Muscle layer of duodenum (tissue), 2 donors: ENCODE measurements around the gene TBC1D9.

Source experiments
- H3K27ac ChIP-seq: one replicate; pipeline ENCODE4 v1.7.0; 2013; ENCODE audit warnings: mild to moderate bottlenecking, low read length
- H3K27me3 ChIP-seq: one replicate; pipeline ENCODE4 v1.7.0; 2013; ENCODE audit warnings: low read depth, mild to moderate bottlenecking, control low read depth, low read length
- H3K36me3 ChIP-seq, 2 donors: one replicate each; pipeline ENCODE4 v1.7.0; 2013; ENCODE audit warnings: low read length in 2 of 2, control low read depth in 1 of 2, mild to moderate bottlenecking in 1 of 2; ENCODE audit not compliant: insufficient read depth in 2 of 2, control insufficient read depth in 1 of 2
- H3K4me1 ChIP-seq, 2 donors: one replicate each; pipeline ENCODE4 v1.7.0; 2013; ENCODE audit warnings: low read length in 2 of 2, mild to moderate bottlenecking in 2 of 2, control low read depth in 1 of 2, moderate library complexity in 1 of 2; ENCODE audit not compliant: insufficient read depth in 2 of 2, control insufficient read depth in 1 of 2
- H3K4me3 ChIP-seq, 2 donors: one replicate each; pipeline ENCODE4 v1.7.0; 2013; ENCODE audit warnings: low read length in 2 of 2, low read depth in 1 of 2, mild to moderate bottlenecking in 1 of 2
- H3K9me3 ChIP-seq, 2 donors: one replicate each; pipeline ENCODE4 v1.7.0; 2013; ENCODE audit warnings: low read length in 2 of 2, control low read depth in 1 of 2, mild to moderate bottlenecking in 1 of 2; ENCODE audit not compliant: control insufficient read depth in 1 of 2
- donor health status: healthy.

Gene TBC1D9

GRCh38 chr4:140719686-140720085 is 36.5 kb downstream of the TBC1D9 start:
- peak overlapping the region; percentile 3 for H3K27ac ChIP-seq
- H3K27me3 ChIP-seq, result no peaks in the 10 kb centered on the region

GRCh38 chr4:140719022-140719421 is 37.2 kb downstream of the TBC1D9 start:
- Histone ChIP-seq H3K27me3 (no peaks in the 10 kb centered on the region), H3K36me3 (no peaks in the 10 kb centered on the region), H3K4me3 (no peak overlapping the region), H3K9me3 (no peaks in the 10 kb centered on the region), H3K4me1 (peaks cover 5 to 19% of the 10 kb centered on the region in 2 donors), H3K27ac (no peak overlapping the region)

More at GRCh38 chr4:140719686-140720085, 36.5 kb downstream of the TBC1D9 start:
- Histone ChIP-seq H3K4me3 (no peak overlapping the region), H3K36me3 (no peaks in the 10 kb centered on the region), H3K9me3 (no peaks in the 10 kb centered on the region), H3K4me1 (peaks cover 5 to 19% of the 10 kb centered on the region in 2 donors)

GRCh38 chr4:140718241-140718952 is 37.8 kb downstream of the TBC1D9 start:
- Histone ChIP-seq H3K9me3 (no peaks in the 10 kb centered on the region), H3K4me1 (peaks cover 5 to 19% of the 10 kb centered on the region in 2 donors), H3K27ac (no peak overlapping the region), H3K36me3 (no peaks in the 10 kb centered on the region), H3K27me3 (no peaks in the 10 kb centered on the region), H3K4me3 (no peak overlapping the region)

GRCh38 chr4:140717313-140717712 is 38.9 kb downstream of the TBC1D9 start:
- no peak overlapping the region for H3K4me3 ChIP-seq
- no peak overlapping the region for H3K27ac ChIP-seq
- no peaks in the 10 kb centered on the region for H3K27me3 ChIP-seq
- H3K9me3 ChIP-seq, result no peaks in the 10 kb centered on the region
- H3K4me1 ChIP-seq, result peaks cover 5 to 19% of the 10 kb centered on the region in 2 donors
- H3K36me3 ChIP-seq, result no peaks in the 10 kb centered on the region

- Histone ChIP-seq H3K27ac (no peak overlapping the region), H3K4me3 (no peak overlapping the region), H3K9me3 (no peaks in the 10 kb centered on the region), H3K36me3 (no peaks in the 10 kb centered on the region), H3K4me1 (peaks cover 5 to 14% of the 10 kb centered on the region in 2 donors), H3K27me3 (no peaks in the 10 kb centered on the region)
Observed at GRCh38 chr4:140715119-140715518, 41.1 kb downstream of the TBC1D9 start.

GRCh38 chr4:140711910-140712309 is 44.3 kb downstream of the TBC1D9 start:
- H3K4me1 ChIP-seq, result peaks cover 0 to 4% of the 10 kb centered on the region in 2 donors

GRCh38 chr4:140710908-140711622 is 45.1 kb downstream of the TBC1D9 start:
- no peak overlapping the region for H3K4me3 ChIP-seq
- no peaks in the 10 kb centered on the region for H3K36me3 ChIP-seq
- H3K9me3 ChIP-seq, result no peaks in the 10 kb centered on the region
- H3K4me1 ChIP-seq, result no peaks in the 10 kb centered on the region
- no peak overlapping the region for H3K27ac ChIP-seq
- H3K27me3 ChIP-seq, result no peaks in the 10 kb centered on the region

More at GRCh38 chr4:140711910-140712309, 44.3 kb downstream of the TBC1D9 start:
- no peaks in the 10 kb centered on the region for H3K36me3 ChIP-seq
- H3K4me3 ChIP-seq, result no peak overlapping the region
- no peaks in the 10 kb centered on the region for H3K27me3 ChIP-seq
- no peak overlapping the region for H3K27ac ChIP-seq
- H3K9me3 ChIP-seq, result no peaks in the 10 kb centered on the region

GRCh38 chr4:140707325-140707724 is 48.9 kb downstream of the TBC1D9 start:
- Histone ChIP-seq H3K4me1 (peaks cover 0 to 4% of the 10 kb centered on the region in 2 donors), H3K27me3 (no peaks in the 10 kb centered on the region), H3K36me3 (no peaks in the 10 kb centered on the region), H3K9me3 (no peaks in the 10 kb centered on the region), H3K4me3 (no peak overlapping the region), H3K27ac (no peak overlapping the region)

- H3K9me3 ChIP-seq, result no peaks in the 10 kb centered on the region
- no peaks in the 10 kb centered on the region for H3K36me3 ChIP-seq
- peaks cover 0 to 4% of the 10 kb centered on the region in 2 donors for H3K4me1 ChIP-seq
- no peaks in the 10 kb centered on the region for H3K27me3 ChIP-seq
- no peak overlapping the region for H3K27ac ChIP-seq
- H3K4me3 ChIP-seq, result no peak overlapping the region
Observed at GRCh38 chr4:140706665-140707064, 49.5 kb downstream of the TBC1D9 start.

GRCh38 chr4:140706276-140706625 is 49.9 kb downstream of the TBC1D9 start:
- Histone ChIP-seq H3K27ac (no peak overlapping the region), H3K27me3 (no peaks in the 10 kb centered on the region), H3K4me3 (no peak overlapping the region), H3K36me3 (no peaks in the 10 kb centered on the region), H3K9me3 (no peaks in the 10 kb centered on the region), H3K4me1 (peaks cover 0 to 4% of the 10 kb centered on the region in 2 donors)

- peaks cover 0 to 4% of the 10 kb centered on the region in 2 donors for H3K4me1 ChIP-seq
- H3K36me3 ChIP-seq, result no peaks in the 10 kb centered on the region
- no peaks in the 10 kb centered on the region for H3K27me3 ChIP-seq
- H3K9me3 ChIP-seq, result no peaks in the 10 kb centered on the region
- H3K4me3 ChIP-seq, result no peak overlapping the region
- H3K27ac ChIP-seq, result no peak overlapping the region
Observed at GRCh38 chr4:140705625-140706275, 50.4 kb downstream of the TBC1D9 start.
